Chondrocyte (in vitro differentiated cells): ENCODE measurements around the gene ZFP28. TPM values are rescaled to one million over a fixed set of nuclear protein-coding genes. Genes with fewer than 3 reads are reported as not detected.

Experiments used
- DNase-seq: peaks from one replicate; pipeline ENCODE4 v3.0.0; 2021; ENCODE audit warnings: mixed read lengths, low spot score
- H3K27ac Mint-ChIP-seq: one replicate; pipeline ENCODE4 v1.8.0; 2021; ENCODE audit warnings: mild to moderate bottlenecking, moderate library complexity, mixed read lengths; ENCODE audit not compliant: unreplicated experiment
- H3K27me3 Mint-ChIP-seq: 2 replicates; pipeline ENCODE4 v1.8.0; 2021; ENCODE audit warnings: low read depth, mixed read lengths
- H3K36me3 Mint-ChIP-seq: 2 replicates; pipeline ENCODE4 v1.8.0; 2021; ENCODE audit warnings: low read depth, mixed read lengths
- H3K4me1 Mint-ChIP-seq: 2 replicates; pipeline ENCODE4 v1.8.0; 2021; ENCODE audit warnings: low read depth, mild to moderate bottlenecking, mixed read lengths
- H3K4me3 Mint-ChIP-seq: one replicate; pipeline ENCODE4 v1.8.0; 2021; ENCODE audit warnings: mild to moderate bottlenecking, moderate library complexity, mixed read lengths; ENCODE audit not compliant: unreplicated experiment
- H3K9me3 Mint-ChIP-seq: 2 replicates; pipeline ENCODE4 v1.8.0; 2021; ENCODE audit warnings: low read depth, mixed read lengths
- total RNA-seq: library from RNA; stranded (reverse); gene quantifications from 3 replicates; pipeline ENCODE4 v1.2.1, GENCODE V29; 2021
- TF ChIP-seq, protein P1 (sequence below): fragments of 200-600 bp; sonication (generic); IDR thresholded peaks from 2 replicates; pipeline ENCODE4 v1.5.0; 2021; ENCODE audit warnings: antibody characterized with exemption, mild to moderate bottlenecking, moderate library complexity

ZFP28 gene
- total RNA-seq, 1 donor from 2014 or later: 5.9 TPM

- Mint-ChIP-seq H3K9me3 (peaks cover 69% of the 10 kb centered on the region), H3K4me3 (no peak overlapping the region), H3K27ac (no peak overlapping the region), H3K27me3 (no peaks in the 10 kb centered on the region), H3K36me3 (peaks cover 66% of the 10 kb centered on the region), H3K4me1 (no peaks in the 10 kb centered on the region)
- DNase-seq: no peak
- TF ChIP-seq, protein P1, sequence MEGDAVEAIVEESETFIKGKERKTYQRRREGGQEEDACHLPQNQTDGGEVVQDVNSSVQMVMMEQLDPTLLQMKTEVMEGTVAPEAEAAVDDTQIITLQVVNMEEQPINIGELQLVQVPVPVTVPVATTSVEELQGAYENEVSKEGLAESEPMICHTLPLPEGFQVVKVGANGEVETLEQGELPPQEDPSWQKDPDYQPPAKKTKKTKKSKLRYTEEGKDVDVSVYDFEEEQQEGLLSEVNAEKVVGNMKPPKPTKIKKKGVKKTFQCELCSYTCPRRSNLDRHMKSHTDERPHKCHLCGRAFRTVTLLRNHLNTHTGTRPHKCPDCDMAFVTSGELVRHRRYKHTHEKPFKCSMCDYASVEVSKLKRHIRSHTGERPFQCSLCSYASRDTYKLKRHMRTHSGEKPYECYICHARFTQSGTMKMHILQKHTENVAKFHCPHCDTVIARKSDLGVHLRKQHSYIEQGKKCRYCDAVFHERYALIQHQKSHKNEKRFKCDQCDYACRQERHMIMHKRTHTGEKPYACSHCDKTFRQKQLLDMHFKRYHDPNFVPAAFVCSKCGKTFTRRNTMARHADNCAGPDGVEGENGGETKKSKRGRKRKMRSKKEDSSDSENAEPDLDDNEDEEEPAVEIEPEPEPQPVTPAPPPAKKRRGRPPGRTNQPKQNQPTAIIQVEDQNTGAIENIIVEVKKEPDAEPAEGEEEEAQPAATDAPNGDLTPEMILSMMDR: no peak
Observed at GRCh38 chr19:56554272-56554869, 15.6 kb downstream of the ZFP28 start.

- peaks cover 11% of the 10 kb centered on the region for H3K4me1 Mint-ChIP-seq
- H3K9me3 Mint-ChIP-seq: peaks cover 82% of the 10 kb centered on the region
- no peak overlapping the region for H3K4me3 Mint-ChIP-seq
- no peak overlapping the region for H3K27ac Mint-ChIP-seq
- TF ChIP-seq, protein P1: no peak
- no peak for DNase-seq
- no peaks in the 10 kb centered on the region for H3K27me3 Mint-ChIP-seq
- peaks cover 44% of the 10 kb centered on the region for H3K36me3 Mint-ChIP-seq
Observed at GRCh38 chr19:56562766-56563165, 24.0 kb downstream of the ZFP28 start.

DNA sequence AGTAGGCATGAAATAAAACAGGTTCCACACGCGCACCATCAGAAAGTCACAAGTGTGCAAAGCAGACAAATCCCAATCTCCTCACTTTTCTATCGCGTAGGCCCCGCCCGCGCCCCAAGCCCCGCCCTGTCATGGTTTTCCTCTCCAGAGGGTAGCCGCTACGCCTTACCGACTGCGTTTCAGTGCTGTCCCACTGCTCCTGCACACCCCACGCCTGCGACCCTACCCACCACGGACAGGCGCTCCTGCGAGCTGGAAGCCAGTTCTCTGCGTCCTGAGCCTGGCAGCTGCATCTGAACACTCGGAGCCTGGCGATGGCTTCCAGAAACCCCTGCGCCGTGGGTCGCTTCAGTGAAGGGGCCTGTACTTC lies 28.1 kb downstream of the ZFP28 start:
- Mint-ChIP-seq H3K27ac (peak overlapping the region; percentile 86), H3K27me3 (no peaks in the 10 kb centered on the region), H3K4me1 (peaks cover 14% of the 10 kb centered on the region), H3K4me3 (peak overlapping the region; percentile 99), H3K36me3 (peaks cover 57% of the 10 kb centered on the region), H3K9me3 (peaks cover 76% of the 10 kb centered on the region)
- TF ChIP-seq, protein P1: peak; percentile 13
- no peak for DNase-seq

DNA sequence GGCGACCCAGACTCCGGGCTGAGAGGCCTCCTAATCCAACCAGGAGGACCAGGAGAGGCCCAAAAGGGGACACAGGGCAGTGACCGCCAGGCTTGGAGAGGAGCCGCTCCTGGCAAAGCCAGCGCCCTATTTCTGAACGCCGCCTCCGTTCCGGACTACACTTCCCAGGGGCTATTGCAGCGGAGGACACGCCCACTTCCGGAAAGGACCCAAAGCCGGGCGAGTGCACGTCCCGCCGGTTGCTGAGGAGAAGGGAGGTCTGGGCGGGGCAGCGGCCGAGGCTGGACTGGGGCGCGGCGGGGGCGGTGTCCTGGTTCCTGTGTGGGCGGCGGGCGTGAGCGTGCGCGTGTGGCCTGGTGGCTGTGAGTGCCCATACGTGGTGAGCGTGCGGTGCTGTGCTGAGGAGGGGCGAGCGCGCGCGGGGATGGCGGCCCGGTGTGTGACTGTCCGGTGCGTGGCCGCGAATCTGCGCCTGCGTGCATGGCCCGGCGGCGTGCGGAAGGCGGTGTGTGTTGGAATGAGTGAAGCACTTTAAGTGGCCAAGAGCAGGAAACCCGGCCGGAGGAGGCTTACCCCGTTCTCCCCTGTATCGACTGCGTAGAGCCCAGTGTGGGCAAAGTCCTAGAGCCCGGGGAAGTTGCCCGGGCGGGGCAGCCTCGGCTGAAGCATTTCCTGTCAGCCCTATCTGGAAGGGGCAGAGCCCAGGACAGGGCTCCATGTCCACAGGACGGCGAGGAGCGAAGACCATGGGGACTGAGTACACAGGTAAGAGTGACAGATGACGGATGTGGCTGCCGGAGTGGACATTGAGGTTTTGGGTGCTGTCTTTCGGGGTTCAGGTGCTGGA lies 28.7 kb downstream of the ZFP28 start, which contains the start of gene ZNF470:
Gene ZNF470 (plus strand): TSS at position 195 of the 847 bp plus-strand sequence. CDS start 2,844 bp downstream, outside the sequence.
- H3K4me1 Mint-ChIP-seq: peaks cover 14% of the 10 kb centered on the region
- no peaks in the 10 kb centered on the region for H3K27me3 Mint-ChIP-seq
- TF ChIP-seq, protein P1: no peak
- peak within 1 kb of the TSS; percentile 86 for H3K27ac Mint-ChIP-seq
- peak; percentile 96 for DNase-seq
- peaks cover 59% of the 10 kb centered on the region for H3K36me3 Mint-ChIP-seq
- peak within 1 kb of the TSS; percentile 99 for H3K4me3 Mint-ChIP-seq
- H3K9me3 Mint-ChIP-seq: peaks cover 71% of the 10 kb centered on the region

DNA sequence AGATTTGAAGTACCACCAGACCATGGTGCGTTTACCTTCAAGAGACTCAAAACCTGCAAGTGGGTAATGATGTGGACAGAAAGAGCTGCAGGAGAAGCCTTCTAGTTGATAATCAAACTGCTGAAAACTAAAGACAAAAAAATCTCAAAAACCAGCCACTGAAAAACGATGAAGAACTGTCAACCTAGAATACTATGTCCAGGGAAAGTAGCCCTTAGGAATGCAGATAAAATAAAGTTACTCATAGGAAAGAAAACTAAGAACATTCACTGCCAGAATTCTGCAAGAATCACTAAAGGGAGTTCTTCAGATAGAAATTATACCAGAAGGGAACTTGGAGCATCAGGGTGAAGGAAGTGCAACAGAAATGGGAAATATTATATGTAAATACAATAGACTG lies 33.8 kb downstream of the ZFP28 start:
- Mint-ChIP-seq H3K36me3 (peaks cover 77% of the 10 kb centered on the region), H3K27ac (no peak overlapping the region), H3K27me3 (no peaks in the 10 kb centered on the region), H3K9me3 (peaks cover 80% of the 10 kb centered on the region), H3K4me3 (no peak overlapping the region), H3K4me1 (peaks cover 5% of the 10 kb centered on the region)
- no peak for DNase-seq
- TF ChIP-seq, protein P1: no peak
